Body of pancreas (tissue), 4 donors: ENCODE measurements around the gene FAM200A.

Experiments used
- POLR2A ChIP-seq, 3 donors: fragments of 450-650 bp; IDR thresholded peaks; one replicate each; pipeline ENCODE4 v1.6.1; 2016; ENCODE audit warnings: antibody characterized with exemption in 3 of 3, mild to moderate bottlenecking in 2 of 3
- TF ChIP-seq, protein P1 (sequence below), 7 experiments: fragments of 450-650 bp in 4 of 7; fragments of 200-600 bp in 3 of 7; sonication (generic) in 3 of 7; IDR thresholded peaks; one replicate each; pipeline ENCODE4 v1.5.1; 2016 to 2019; ENCODE audit warnings: antibody characterized with exemption in 7 of 7

DNA sequence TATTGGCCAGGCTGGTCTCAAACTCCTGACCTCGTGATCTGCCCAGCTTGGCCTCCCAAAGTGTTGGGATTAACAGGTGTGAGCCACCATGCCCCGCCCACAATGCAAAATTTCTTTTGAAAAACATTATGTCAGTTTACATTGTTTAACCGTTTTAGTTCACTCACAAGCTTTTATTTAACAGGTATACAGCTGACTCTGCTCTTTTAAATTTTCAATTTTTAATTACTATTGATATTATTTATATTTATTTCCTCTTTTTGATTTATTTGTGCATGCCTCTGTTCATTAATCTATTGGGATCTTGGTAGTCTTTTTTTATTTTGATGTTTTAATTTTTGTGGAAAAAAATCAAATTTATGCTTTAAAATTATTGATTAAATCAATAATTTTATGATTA lies 30.5 kb downstream of the FAM200A start:
- TF ChIP-seq, protein P1, sequence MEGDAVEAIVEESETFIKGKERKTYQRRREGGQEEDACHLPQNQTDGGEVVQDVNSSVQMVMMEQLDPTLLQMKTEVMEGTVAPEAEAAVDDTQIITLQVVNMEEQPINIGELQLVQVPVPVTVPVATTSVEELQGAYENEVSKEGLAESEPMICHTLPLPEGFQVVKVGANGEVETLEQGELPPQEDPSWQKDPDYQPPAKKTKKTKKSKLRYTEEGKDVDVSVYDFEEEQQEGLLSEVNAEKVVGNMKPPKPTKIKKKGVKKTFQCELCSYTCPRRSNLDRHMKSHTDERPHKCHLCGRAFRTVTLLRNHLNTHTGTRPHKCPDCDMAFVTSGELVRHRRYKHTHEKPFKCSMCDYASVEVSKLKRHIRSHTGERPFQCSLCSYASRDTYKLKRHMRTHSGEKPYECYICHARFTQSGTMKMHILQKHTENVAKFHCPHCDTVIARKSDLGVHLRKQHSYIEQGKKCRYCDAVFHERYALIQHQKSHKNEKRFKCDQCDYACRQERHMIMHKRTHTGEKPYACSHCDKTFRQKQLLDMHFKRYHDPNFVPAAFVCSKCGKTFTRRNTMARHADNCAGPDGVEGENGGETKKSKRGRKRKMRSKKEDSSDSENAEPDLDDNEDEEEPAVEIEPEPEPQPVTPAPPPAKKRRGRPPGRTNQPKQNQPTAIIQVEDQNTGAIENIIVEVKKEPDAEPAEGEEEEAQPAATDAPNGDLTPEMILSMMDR (IDR thresholded peaks at IDR 0.05) = no peak
- TF ChIP-seq POLR2A (IDR thresholded peaks at IDR 0.05) = no peak
